HL-60 (cell line): ENCODE measurements around the gene CTSD.

ENCODE experiments used
- DNase-seq, 2 experiments: peaks; one replicate each; pipeline ENCODE4 v3.0.0-alpha.2; 2010 to 2020; ENCODE audit warnings: low read depth in 1 of 2, low spot score in 1 of 2
- H3K27ac ChIP-seq: fragments of 250-450 bp; sonication (Bioruptor Pico); replicated peaks from 2 replicates; pipeline ENCODE4 v1.5.1; 2020; ENCODE audit warnings: mild to moderate bottlenecking, moderate library complexity
- H3K27me3 ChIP-seq: fragments of 250-450 bp; sonication (Bioruptor Pico); 2 replicates; pipeline ENCODE4 v1.5.1; 2021; ENCODE audit warnings: mild to moderate bottlenecking, moderate library complexity; ENCODE audit not compliant: insufficient read depth, poor library complexity, severe bottlenecking
- H3K4me3 ChIP-seq: replicated peaks from 2 replicates; pipeline ENCODE4 v1.5.1; 2011; ENCODE audit warnings: mild to moderate bottlenecking, control low read depth, low read length; ENCODE audit not compliant: insufficient read depth
- GABPA ChIP-seq: IDR thresholded peaks from 2 replicates; pipeline ENCODE4 v1.6.1; 2012; ENCODE audit warnings: low read depth
- POLR2AphosphoS5 ChIP-seq: IDR thresholded peaks from 2 replicates; pipeline ENCODE4 v1.6.1; 2012; ENCODE audit warnings: low read depth
- SPI1 ChIP-seq: IDR thresholded peaks from 2 replicates; pipeline ENCODE4 v1.6.1; 2012; ENCODE audit warnings: low read depth, mild to moderate bottlenecking, borderline replicate concordance
- TF ChIP-seq, protein P1 (sequence below): IDR thresholded peaks from 2 replicates; pipeline ENCODE4 v1.6.1; 2012; ENCODE audit warnings: low read depth; ENCODE audit not compliant: insufficient replicate concordance
- TF ChIP-seq, protein P2 (sequence below): IDR thresholded peaks from one replicate; pipeline ENCODE4 v1.5.1; 2011; ENCODE audit warnings: low read length, control low read depth, inconsistent platforms; ENCODE audit not compliant: insufficient read depth

Gene CTSD

GRCh38 chr11:1773131-1773993 lies 9.6 kb upstream of the CTSD start:
- TF ChIP-seq GABPA (no peak), SPI1 (no peak), POLR2AphosphoS5 (no peak)
- TF ChIP-seq, protein P1, sequence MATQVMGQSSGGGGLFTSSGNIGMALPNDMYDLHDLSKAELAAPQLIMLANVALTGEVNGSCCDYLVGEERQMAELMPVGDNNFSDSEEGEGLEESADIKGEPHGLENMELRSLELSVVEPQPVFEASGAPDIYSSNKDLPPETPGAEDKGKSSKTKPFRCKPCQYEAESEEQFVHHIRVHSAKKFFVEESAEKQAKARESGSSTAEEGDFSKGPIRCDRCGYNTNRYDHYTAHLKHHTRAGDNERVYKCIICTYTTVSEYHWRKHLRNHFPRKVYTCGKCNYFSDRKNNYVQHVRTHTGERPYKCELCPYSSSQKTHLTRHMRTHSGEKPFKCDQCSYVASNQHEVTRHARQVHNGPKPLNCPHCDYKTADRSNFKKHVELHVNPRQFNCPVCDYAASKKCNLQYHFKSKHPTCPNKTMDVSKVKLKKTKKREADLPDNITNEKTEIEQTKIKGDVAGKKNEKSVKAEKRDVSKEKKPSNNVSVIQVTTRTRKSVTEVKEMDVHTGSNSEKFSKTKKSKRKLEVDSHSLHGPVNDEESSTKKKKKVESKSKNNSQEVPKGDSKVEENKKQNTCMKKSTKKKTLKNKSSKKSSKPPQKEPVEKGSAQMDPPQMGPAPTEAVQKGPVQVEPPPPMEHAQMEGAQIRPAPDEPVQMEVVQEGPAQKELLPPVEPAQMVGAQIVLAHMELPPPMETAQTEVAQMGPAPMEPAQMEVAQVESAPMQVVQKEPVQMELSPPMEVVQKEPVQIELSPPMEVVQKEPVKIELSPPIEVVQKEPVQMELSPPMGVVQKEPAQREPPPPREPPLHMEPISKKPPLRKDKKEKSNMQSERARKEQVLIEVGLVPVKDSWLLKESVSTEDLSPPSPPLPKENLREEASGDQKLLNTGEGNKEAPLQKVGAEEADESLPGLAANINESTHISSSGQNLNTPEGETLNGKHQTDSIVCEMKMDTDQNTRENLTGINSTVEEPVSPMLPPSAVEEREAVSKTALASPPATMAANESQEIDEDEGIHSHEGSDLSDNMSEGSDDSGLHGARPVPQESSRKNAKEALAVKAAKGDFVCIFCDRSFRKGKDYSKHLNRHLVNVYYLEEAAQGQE: no peak
- Histone ChIP-seq H3K4me3 (no peak overlapping the region), H3K27me3 (no peaks in the 10 kb centered on the region), H3K27ac (peak overlapping the region; percentile 66)
- no peak for DNase-seq

GRCh38 chr11:1772270-1773130 lies 8.8 kb upstream of the CTSD start:
- peak; percentile 38; the same call in 1 of the 2 replicates for TF ChIP-seq SPI1
- no peak for TF ChIP-seq GABPA
- TF ChIP-seq, protein P2, sequence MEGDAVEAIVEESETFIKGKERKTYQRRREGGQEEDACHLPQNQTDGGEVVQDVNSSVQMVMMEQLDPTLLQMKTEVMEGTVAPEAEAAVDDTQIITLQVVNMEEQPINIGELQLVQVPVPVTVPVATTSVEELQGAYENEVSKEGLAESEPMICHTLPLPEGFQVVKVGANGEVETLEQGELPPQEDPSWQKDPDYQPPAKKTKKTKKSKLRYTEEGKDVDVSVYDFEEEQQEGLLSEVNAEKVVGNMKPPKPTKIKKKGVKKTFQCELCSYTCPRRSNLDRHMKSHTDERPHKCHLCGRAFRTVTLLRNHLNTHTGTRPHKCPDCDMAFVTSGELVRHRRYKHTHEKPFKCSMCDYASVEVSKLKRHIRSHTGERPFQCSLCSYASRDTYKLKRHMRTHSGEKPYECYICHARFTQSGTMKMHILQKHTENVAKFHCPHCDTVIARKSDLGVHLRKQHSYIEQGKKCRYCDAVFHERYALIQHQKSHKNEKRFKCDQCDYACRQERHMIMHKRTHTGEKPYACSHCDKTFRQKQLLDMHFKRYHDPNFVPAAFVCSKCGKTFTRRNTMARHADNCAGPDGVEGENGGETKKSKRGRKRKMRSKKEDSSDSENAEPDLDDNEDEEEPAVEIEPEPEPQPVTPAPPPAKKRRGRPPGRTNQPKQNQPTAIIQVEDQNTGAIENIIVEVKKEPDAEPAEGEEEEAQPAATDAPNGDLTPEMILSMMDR: no peak
- TF ChIP-seq POLR2AphosphoS5: peak; percentile 67; the same call in 1 of the 2 replicates
- TF ChIP-seq, protein P1: no peak
- DNase-seq: peak; percentile 92 to 98
- H3K4me3 ChIP-seq: 0 out of 2 replicates have a peak overlapping the region, but pooled peaks have one; percentile 0
- no peaks in the 10 kb centered on the region for H3K27me3 ChIP-seq
- H3K27ac ChIP-seq: peak overlapping the region; percentile 95

DNA sequence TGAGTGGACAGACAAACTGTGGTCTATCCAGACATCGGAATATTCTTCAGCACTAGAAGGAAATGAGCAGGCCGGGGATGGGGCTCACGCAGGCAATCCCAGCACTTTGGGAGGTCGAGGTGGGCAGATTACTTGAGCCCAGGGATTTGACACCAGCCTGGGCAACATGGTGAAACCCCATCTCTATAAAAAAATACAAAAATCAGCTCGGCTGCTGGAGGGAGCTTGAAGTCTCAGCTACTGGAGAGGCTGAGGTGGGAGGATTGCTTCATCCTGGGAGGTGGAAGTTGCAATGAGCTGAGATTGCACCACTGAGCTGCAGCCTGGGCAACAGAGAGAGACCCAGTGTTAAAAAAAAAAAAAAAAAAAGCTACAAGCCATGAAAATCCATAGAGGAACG lies 8.0 kb upstream of the CTSD start:
- Histone ChIP-seq H3K4me3 (0 out of 2 replicates have a peak overlapping the region, but pooled peaks have one; percentile 0), H3K27ac (peak overlapping the region; percentile 95), H3K27me3 (no peaks in the 10 kb centered on the region)
- DNase-seq: peak; percentile 95 to 96
- TF ChIP-seq POLR2AphosphoS5: no peak; the same call in 1 of the 2 replicates
- TF ChIP-seq, protein P1: no peak
- TF ChIP-seq, protein P2: no peak
- no peak for TF ChIP-seq SPI1
- peak; percentile 6; the same call in 1 of the 2 replicates for TF ChIP-seq GABPA
